ENCODE data around the gene MYO18A. TPM values are rescaled to one million over a fixed set of nuclear protein-coding genes. Genes with fewer than 3 reads are reported as not detected.
A peak's percentile ranks its signal among the peaks of the same experiment; 100 is the strongest.

MYO18A gene
- total and polyA plus RNA-seq, 4 donors: 41.4 to 75.9 (median 59.4) TPM

DNA sequence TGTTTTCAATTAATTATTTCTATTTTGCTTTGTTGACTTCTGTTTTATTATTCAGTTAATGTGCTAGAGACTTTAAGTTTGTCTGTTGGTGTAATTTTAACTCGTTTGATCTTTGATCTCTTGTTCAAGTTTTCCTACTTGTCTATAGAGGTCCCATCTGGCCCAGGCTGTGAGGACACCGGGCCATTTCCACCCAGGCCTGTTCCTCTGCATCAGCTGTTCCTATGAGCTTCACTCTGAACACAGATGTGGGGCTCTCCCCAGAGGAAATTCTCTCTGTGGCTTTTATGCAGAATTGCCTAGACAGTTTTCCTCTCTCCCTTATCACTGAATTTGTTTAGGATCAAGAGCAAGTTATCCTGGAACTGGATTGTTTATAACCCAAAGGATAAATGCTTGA lies 44.7 kb downstream of the MYO18A start:
- H3K27me3 ChIP-seq (ENCODE audit: control insufficient read depth, insufficient read depth, low read length): no peaks in the 10 kb centered on the region
- no peak for DNase-seq (ENCODE audit: low read depth in 4 of 6, low spot score in 6 of 6)
- peaks cover 14% of the 10 kb centered on the region for H3K36me3 ChIP-seq (ENCODE audit: control insufficient read depth, insufficient read depth, low read length)
- H3K4me1 ChIP-seq (ENCODE audit: control insufficient read depth, insufficient read depth, low read length): peaks cover 34% of the 10 kb centered on the region
- H3K4me3 ChIP-seq (ENCODE audit: low read depth, low read length): no peak overlapping the region
- H3K27ac ChIP-seq (ENCODE audit: low read depth, low read length): no peak overlapping the region
- 67% methylated on average over 2 of the region's 2 CpGs for WGBS (ENCODE audit: insufficient coverage)
- H3K9me3 ChIP-seq (ENCODE audit: control insufficient read depth, insufficient read depth, low read length): no peaks in the 10 kb centered on the region

DNA sequence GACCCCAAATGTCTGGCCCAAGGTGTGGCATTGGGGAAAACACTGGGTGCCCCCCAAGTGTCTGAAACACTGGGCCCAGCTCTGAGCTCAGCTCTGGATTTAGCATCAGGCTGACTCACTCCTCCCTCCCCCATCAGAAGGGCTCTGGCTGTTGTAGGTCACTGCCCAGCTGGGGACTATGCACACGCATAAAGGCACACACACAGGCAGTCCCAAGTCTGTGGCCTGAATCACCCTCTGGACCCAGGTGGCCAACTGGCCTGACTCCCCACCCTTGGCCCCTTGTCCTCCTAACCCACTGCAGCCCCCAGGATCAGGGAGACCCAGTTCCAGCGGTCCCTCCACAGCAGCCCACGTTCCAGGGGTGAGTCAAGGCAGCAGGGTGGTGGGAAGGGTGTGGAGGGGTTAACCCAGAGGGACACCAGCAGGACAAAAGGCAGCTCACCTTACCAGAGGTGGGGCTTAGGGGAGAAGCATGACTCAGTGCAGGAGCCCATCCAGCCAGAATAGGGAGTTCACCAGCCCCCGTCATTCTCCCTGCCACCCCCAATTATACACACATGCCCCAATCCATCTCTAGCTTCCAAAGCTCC lies 47.0 kb downstream of the MYO18A start:
- Histone ChIP-seq H3K27ac (ENCODE audit: low read depth, low read length) (no peak overlapping the region), H3K27me3 (ENCODE audit: control insufficient read depth, insufficient read depth, low read length) (no peaks in the 10 kb centered on the region), H3K9me3 (ENCODE audit: control insufficient read depth, insufficient read depth, low read length) (no peaks in the 10 kb centered on the region), H3K4me1 (ENCODE audit: control insufficient read depth, insufficient read depth, low read length) (peaks cover 13% of the 10 kb centered on the region), H3K4me3 (ENCODE audit: low read depth, low read length) (no peak overlapping the region), H3K36me3 (ENCODE audit: control insufficient read depth, insufficient read depth, low read length) (peaks cover 15% of the 10 kb centered on the region)
- WGBS (ENCODE audit: insufficient coverage): 59% methylated on average over 4 of the region's 4 CpGs
- DNase-seq (ENCODE audit: low read depth in 4 of 6, low spot score in 6 of 6): no peak

DNA sequence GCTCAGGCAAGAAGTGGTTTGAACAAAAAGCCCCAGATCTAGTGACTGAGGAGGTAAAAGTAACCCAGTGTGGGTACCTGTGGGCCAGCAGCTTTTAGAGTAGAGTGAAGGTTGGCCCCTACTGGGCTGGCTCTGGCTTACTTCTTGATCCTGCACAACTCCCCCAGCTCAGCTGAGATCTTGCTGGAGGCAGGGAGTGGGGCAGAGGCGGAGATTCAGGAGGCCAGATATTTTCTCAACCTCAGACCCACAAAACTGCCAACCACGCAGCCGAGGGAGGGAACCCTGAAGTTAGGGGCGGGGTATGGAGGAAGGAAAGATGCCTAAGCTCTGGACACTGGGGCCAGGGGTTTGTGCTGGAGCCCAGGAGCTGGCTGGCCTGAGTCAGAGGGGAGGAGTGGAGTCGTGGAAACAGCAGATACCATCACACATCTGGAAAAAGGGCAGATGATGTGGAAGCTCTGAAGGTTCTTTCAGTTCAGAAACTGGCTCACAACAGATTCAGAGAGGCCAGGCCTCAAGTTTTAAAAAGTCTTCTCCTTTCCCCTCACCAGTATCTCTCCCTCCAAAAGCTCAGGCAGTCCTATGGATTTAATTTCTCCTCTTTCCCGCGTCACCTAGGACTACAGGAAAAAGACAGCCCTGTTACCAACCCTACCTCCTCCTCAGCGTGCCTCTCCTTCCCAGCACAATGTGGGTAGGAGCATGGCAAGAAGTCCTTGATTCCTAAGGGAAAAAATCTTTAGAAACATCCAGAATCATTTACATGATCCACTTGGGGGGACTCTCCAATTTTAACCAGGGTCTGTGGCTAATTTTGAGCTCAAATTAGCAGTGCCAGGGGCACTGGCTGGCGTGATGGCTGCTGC lies 48.1 kb downstream of the MYO18A start:
- H3K27me3 ChIP-seq (ENCODE audit: control insufficient read depth, insufficient read depth, low read length): no peaks in the 10 kb centered on the region
- H3K9me3 ChIP-seq (ENCODE audit: control insufficient read depth, insufficient read depth, low read length): no peaks in the 10 kb centered on the region
- H3K4me1 ChIP-seq (ENCODE audit: control insufficient read depth, insufficient read depth, low read length): peaks cover 12% of the 10 kb centered on the region
- 81% methylated on average over 3 of the region's 9 CpGs for WGBS (ENCODE audit: insufficient coverage)
- no peak for DNase-seq (ENCODE audit: low read depth in 4 of 6, low spot score in 6 of 6)
- no peak overlapping the region for H3K4me3 ChIP-seq (ENCODE audit: low read depth, low read length)
- H3K27ac ChIP-seq (ENCODE audit: low read depth, low read length): no peak overlapping the region
- H3K36me3 ChIP-seq (ENCODE audit: control insufficient read depth, insufficient read depth, low read length): peaks cover 20% of the 10 kb centered on the region

DNA sequence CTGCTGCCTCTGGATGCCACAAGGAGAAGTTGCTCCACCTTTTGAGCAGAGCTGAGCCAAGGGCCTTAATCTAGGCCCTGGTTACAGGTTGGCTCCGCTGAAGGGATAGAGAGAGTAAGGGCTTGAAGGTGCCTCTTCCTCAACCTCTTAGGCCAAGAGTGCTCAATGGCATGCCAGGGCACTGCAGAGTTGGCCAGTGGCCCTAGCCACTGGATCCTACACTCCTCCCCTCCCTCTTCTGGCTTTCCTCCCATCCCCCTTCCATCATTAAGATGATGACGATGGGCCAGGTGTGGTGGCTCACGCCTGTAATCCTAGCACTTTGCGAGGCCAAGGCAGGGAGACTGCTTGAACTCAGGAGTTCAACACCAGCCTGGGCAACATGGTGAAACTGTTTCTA lies 50.5 kb downstream of the MYO18A start:
- peaks cover 30% of the 10 kb centered on the region for H3K36me3 ChIP-seq (ENCODE audit: control insufficient read depth, insufficient read depth, low read length)
- WGBS (ENCODE audit: insufficient coverage): 91% methylated on average over 4 of the region's 4 CpGs
- no peaks in the 10 kb centered on the region for H3K27me3 ChIP-seq (ENCODE audit: control insufficient read depth, insufficient read depth, low read length)
- H3K27ac ChIP-seq (ENCODE audit: low read depth, low read length): no peak overlapping the region
- no peak overlapping the region for H3K4me3 ChIP-seq (ENCODE audit: low read depth, low read length)
- no peak for DNase-seq (ENCODE audit: low read depth in 4 of 6, low spot score in 6 of 6)
- no peaks in the 10 kb centered on the region for H3K9me3 ChIP-seq (ENCODE audit: control insufficient read depth, insufficient read depth, low read length)
- peaks cover 15% of the 10 kb centered on the region for H3K4me1 ChIP-seq (ENCODE audit: control insufficient read depth, insufficient read depth, low read length)

DNA sequence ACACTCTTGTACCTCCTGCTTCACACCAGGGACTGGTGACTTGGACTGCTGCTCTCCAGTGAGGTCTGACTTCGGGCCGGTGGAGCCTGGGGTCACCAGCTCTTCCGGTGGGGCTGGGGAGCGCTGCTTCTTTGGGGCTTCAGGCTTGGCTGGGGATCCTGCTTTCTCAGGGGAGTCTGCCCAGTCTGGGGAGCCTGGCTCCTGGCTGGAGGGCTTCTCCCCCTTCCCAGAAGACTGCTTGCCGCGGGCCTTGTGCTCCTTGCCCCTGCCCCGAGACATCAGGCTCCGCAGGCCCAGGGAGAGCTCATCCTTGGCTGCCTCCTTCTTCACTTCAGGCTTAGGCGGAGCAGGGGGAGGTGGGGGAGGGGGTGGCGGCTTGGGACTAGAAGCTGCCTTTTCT lies 52.4 kb downstream of the MYO18A start:
- H3K9me3 ChIP-seq (ENCODE audit: control insufficient read depth, insufficient read depth, low read length): no peaks in the 10 kb centered on the region
- DNase-seq (ENCODE audit: low read depth in 4 of 6, low spot score in 6 of 6): no peak
- H3K4me1 ChIP-seq (ENCODE audit: control insufficient read depth, insufficient read depth, low read length): peaks cover 15% of the 10 kb centered on the region
- no peak overlapping the region for H3K4me3 ChIP-seq (ENCODE audit: low read depth, low read length)
- no peak overlapping the region for H3K27ac ChIP-seq (ENCODE audit: low read depth, low read length)
- peaks cover 37% of the 10 kb centered on the region for H3K36me3 ChIP-seq (ENCODE audit: control insufficient read depth, insufficient read depth, low read length)
- 75% methylated on average over 5 of the region's 10 CpGs for WGBS (ENCODE audit: insufficient coverage)
- no peaks in the 10 kb centered on the region for H3K27me3 ChIP-seq (ENCODE audit: control insufficient read depth, insufficient read depth, low read length)

DNA sequence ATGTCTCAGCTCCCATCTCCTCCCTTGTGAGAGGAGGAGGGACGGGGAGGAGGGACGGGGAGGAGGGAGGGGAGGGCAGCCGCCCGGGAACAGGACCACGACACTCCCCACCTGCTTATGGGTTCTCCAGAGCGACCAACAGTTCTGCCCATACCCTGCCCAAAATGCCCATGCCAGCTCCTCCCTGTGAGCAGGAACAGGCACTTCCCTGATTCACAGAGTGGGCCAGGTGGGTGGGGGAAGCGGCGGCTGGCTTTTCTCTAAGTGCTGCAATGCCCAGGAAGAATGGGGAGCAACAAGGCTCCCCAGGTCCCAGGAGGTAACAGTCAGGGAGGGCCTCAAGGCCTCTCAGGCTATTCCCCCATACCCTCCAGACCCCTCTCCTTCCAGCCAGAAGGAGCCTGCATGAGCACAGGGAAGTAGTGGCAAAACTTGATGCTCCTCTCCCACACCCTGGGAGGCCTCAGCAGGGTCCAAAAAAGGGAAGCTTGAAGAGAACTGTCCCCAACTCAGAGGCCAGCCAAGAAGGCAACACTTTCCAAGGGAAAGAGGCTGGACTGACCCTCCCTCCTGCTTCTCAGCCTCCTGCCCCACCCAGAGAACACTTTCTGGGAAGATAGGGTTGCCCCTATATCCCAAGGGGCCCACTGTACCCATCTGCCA lies 53.8 kb downstream of the MYO18A start:
- Histone ChIP-seq H3K27ac (ENCODE audit: low read depth, low read length) (no peak overlapping the region), H3K27me3 (ENCODE audit: control insufficient read depth, insufficient read depth, low read length) (no peaks in the 10 kb centered on the region), H3K4me1 (ENCODE audit: control insufficient read depth, insufficient read depth, low read length) (peaks cover 13% of the 10 kb centered on the region), H3K9me3 (ENCODE audit: control insufficient read depth, insufficient read depth, low read length) (no peaks in the 10 kb centered on the region), H3K4me3 (ENCODE audit: low read depth, low read length) (no peak overlapping the region), H3K36me3 (ENCODE audit: control insufficient read depth, insufficient read depth, low read length) (peaks cover 50% of the 10 kb centered on the region)
- 79% methylated on average over 3 of the region's 8 CpGs for WGBS (ENCODE audit: insufficient coverage)
- no peak for DNase-seq (ENCODE audit: low read depth in 4 of 6, low spot score in 6 of 6)

DNA sequence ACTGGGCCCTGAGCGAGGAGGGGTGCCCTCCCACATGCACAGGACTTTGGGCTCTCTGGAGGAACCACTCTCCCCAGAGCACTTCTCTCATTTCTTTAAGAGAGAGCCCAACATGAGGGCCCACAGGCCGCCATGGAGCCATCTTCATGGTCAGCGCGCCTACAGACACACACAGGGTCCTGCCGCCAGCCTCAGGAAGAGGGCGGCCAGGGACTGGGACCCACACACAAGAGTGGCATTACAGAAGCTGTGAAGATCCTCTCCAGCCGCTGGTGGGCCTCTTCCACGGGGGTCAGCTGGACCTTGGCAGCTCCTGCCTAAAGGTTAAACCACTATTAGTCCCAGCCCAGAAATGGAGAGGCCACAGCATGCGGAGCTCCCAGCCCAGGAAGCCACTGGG lies 54.5 kb downstream of the MYO18A start:
- peaks cover 13% of the 10 kb centered on the region for H3K4me1 ChIP-seq (ENCODE audit: control insufficient read depth, insufficient read depth, low read length)
- H3K27me3 ChIP-seq (ENCODE audit: control insufficient read depth, insufficient read depth, low read length): no peaks in the 10 kb centered on the region
- DNase-seq (ENCODE audit: low read depth in 4 of 6, low spot score in 6 of 6): no peak
- WGBS (ENCODE audit: insufficient coverage): 95% methylated on average over 8 of the region's 9 CpGs
- H3K27ac ChIP-seq (ENCODE audit: low read depth, low read length): no peak overlapping the region
- H3K4me3 ChIP-seq (ENCODE audit: low read depth, low read length): no peak overlapping the region
- no peaks in the 10 kb centered on the region for H3K9me3 ChIP-seq (ENCODE audit: control insufficient read depth, insufficient read depth, low read length)
- H3K36me3 ChIP-seq (ENCODE audit: control insufficient read depth, insufficient read depth, low read length): peaks cover 53% of the 10 kb centered on the region

DNA sequence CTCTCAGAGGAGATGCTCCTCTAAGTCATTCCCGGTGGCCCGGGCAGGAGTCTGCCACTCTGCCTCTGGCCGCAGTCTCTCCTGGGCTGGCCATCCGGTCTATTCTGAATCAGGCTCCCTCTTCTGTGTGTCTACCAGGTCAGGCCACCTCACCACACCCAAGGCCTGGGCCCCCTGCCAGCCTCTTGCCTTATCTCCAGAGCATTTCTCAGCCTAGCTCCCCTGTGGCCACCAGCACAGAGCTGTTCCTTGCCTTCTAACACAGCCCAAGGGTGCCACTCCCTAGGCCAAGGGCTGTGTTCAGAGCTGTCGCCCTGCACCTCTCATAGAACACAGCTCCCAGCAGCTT lies 55.3 kb downstream of the MYO18A start:
- no peaks in the 10 kb centered on the region for H3K27me3 ChIP-seq (ENCODE audit: control insufficient read depth, insufficient read depth, low read length)
- no peak overlapping the region for H3K4me3 ChIP-seq (ENCODE audit: low read depth, low read length)
- DNase-seq (ENCODE audit: low read depth in 4 of 6, low spot score in 6 of 6): no peak
- H3K4me1 ChIP-seq (ENCODE audit: control insufficient read depth, insufficient read depth, low read length): peaks cover 13% of the 10 kb centered on the region
- peaks cover 61% of the 10 kb centered on the region for H3K36me3 ChIP-seq (ENCODE audit: control insufficient read depth, insufficient read depth, low read length)
- H3K27ac ChIP-seq (ENCODE audit: low read depth, low read length): no peak overlapping the region
- 94% methylated on average over 5 of the region's 5 CpGs for WGBS (ENCODE audit: insufficient coverage)
- no peaks in the 10 kb centered on the region for H3K9me3 ChIP-seq (ENCODE audit: control insufficient read depth, insufficient read depth, low read length)

DNA sequence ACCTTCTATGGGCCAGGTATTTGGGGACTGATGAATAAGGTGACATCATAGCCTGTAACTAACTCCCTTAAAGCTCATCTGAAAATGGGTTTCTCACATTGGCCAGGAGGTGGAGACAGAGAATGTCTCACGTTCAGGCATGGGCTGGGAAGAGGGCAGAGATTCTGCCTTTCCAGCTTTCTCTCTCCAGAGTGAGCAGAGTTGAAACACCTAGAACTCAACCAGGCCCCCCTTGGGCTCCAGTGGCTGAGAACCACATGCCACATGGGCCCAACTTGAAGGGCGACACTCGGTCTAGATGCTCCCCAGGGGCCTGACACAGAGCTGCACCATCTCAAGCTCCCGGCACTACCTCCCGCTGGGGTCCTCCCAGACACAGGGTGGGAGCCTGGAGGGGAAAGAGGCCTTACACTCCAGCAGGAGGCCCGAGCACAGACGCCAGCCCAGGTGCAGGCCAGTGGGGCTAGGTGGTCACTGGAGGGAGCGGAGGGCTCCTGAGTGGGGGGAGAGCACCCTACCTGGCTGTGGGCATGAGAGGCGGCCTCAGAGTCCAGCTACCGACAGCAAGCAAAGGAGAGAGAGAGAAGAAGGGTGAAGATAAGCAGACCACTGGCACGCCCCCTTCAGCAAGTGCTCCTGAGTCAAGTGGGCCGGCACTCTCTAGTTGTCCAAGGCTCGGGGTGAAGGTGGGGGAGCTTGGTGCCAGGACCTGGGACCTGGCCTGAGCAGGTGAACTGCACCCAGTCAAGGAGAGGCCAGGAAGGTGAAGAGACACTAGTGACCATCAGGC lies 55.9 kb downstream of the MYO18A start:
- peaks cover 66% of the 10 kb centered on the region for H3K36me3 ChIP-seq (ENCODE audit: control insufficient read depth, insufficient read depth, low read length)
- peak in 3 of 6 donors; percentile 56 to 91 (median 85) for DNase-seq (ENCODE audit: low read depth in 4 of 6, low spot score in 6 of 6)
- H3K27ac ChIP-seq (ENCODE audit: low read depth, low read length): no peak overlapping the region
- no peaks in the 10 kb centered on the region for H3K9me3 ChIP-seq (ENCODE audit: control insufficient read depth, insufficient read depth, low read length)
- no peaks in the 10 kb centered on the region for H3K27me3 ChIP-seq (ENCODE audit: control insufficient read depth, insufficient read depth, low read length)
- peaks cover 13% of the 10 kb centered on the region for H3K4me1 ChIP-seq (ENCODE audit: control insufficient read depth, insufficient read depth, low read length)
- WGBS (ENCODE audit: insufficient coverage): 73% methylated on average over 13 of the region's 13 CpGs
- H3K4me3 ChIP-seq (ENCODE audit: low read depth, low read length): no peak overlapping the region
